OCI-LY3 (cell line): Measurements from ENCODE around the gene KRTAP5-3.

Source experiments
- CTCF ChIP-seq: fragments of 200-600, 300-600 bp; sonication (generic); IDR thresholded peaks from 2 replicates; pipeline ENCODE4 v1.5.1; 2014; ENCODE audit warnings: antibody characterized with exemption, low read length, low read depth
- EZH2phosphoT487 ChIP-seq: fragments of 200-600 bp; shearing (Covaris generic); IDR thresholded peaks from 2 replicates; pipeline ENCODE4 v1.6.1; 2018; ENCODE audit warnings: antibody characterized with exemption, mixed run types, low read depth

- TF ChIP-seq CTCF (no peak), EZH2phosphoT487 (no peak)
Measured at GRCh38 chr11:1576825-1577224, 31.4 kb downstream of the KRTAP5-3 start.
